HG03039 (cell line): ENCODE results near the gene TAPBPL.
A peak's percentile ranks its signal among the peaks of the same experiment; 100 is the strongest.
"Not testable (repeated sequence)": the region's sequence is repeated elsewhere in the genome, so short reads cannot be mapped to it uniquely, and the experiment has no call there.

Source experiments
- ATAC-seq: cut with Tn5 transposase; IDR thresholded peaks from one replicate; pipeline ENCODE4 v1.9.1; 2021; ENCODE audit warnings: mild to moderate bottlenecking, moderate library complexity; ENCODE audit not compliant: unreplicated experiment

Gene TAPBPL, protein sequence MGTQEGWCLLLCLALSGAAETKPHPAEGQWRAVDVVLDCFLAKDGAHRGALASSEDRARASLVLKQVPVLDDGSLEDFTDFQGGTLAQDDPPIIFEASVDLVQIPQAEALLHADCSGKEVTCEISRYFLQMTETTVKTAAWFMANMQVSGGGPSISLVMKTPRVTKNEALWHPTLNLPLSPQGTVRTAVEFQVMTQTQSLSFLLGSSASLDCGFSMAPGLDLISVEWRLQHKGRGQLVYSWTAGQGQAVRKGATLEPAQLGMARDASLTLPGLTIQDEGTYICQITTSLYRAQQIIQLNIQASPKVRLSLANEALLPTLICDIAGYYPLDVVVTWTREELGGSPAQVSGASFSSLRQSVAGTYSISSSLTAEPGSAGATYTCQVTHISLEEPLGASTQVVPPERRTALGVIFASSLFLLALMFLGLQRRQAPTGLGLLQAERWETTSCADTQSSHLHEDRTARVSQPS

GRCh38 chr12:6451348-6452244, at the start of gene TAPBPL:
TSS of gene TAPBPL (plus strand) at chr12:6452042. CDS start at chr12:6452249, 207 bp downstream.
- peak; percentile 53 for ATAC-seq

DNA sequence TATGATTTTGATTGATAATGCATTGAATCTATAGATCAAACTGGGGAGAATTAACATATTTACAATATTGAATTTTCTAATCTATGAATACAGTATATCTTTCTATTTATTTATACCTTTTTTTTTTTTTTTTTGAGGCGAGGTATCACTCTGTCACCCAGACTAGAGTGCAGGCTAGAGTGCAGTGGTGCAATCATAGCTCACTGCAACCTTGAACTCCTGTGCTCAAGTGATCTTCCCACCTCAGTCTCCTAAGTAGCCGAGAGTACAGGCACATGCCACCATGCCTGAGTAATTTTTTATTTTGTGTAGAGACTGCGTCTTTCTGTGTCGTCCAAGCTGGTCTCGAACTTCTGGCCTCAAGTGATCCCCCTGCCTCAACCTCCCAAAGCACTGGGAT, 47.5 kb upstream of the TAPBPL start:
- no peak for ATAC-seq

DNA sequence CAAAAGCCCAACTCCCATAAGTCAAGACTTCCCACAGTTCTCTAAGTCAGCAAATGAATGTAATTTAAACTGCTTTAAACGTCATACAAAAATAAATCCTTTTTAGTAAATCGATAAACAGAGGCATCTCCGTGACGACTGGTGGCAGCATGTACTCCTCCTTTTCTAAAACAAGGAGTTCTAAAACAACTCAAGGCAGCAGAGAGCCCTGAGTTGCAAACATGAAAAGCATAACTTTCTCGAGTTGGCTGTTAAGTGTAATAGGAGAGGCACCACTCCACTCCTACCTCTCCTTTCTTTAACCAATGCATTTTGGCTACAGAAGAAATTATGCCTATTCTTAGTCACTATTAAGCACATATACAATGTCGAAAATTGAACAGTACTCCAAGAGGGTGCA, 45.9 kb upstream of the TAPBPL start:
- no peak for ATAC-seq

GRCh38 chr12:6407236-6407954, 44.4 kb upstream of the TAPBPL start:
- no peak for ATAC-seq

DNA sequence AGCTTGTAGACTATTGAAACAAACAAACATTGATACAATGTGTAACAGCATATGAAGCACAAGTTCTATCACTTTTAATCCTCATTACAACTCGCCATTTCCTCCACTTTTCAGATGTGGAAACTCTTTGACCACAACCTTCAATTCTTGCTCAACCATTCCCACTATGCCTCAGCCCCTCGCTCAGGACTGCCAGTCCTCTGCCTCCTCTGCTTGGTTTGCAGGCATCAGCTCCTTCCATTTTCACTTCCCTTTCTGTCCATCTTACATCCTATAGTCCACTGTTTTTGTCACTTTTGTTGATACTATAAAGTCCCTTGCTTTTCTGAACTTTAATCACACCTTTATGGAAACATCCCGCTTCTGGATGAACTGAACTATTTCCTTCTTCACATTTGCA, 35.2 kb upstream of the TAPBPL start:
- no peak for ATAC-seq

- ATAC-seq: no peak
Measured at GRCh38 chr12:6418796-6419195, 33.0 kb upstream of the TAPBPL start.

DNA sequence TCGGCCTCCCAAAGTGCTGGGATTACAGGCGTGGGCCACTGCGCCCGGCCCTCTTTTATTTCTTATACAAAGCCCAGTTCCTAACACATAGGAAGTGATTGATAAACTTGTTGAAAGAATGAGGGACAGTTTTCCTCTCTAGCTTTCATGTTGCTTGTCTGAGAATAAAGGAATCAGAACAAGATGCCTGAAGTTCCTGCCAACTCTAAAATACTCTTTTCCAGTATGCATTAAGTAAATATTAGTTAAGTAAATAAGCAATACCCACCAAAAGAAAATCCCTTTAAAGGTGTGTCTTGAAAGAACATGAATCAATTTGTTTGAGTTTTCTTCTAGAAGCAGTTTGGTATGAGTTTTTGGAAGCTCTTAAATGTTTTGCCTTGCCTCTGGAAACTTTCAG, 31.5 kb upstream of the TAPBPL start:
- ATAC-seq: no peak

DNA sequence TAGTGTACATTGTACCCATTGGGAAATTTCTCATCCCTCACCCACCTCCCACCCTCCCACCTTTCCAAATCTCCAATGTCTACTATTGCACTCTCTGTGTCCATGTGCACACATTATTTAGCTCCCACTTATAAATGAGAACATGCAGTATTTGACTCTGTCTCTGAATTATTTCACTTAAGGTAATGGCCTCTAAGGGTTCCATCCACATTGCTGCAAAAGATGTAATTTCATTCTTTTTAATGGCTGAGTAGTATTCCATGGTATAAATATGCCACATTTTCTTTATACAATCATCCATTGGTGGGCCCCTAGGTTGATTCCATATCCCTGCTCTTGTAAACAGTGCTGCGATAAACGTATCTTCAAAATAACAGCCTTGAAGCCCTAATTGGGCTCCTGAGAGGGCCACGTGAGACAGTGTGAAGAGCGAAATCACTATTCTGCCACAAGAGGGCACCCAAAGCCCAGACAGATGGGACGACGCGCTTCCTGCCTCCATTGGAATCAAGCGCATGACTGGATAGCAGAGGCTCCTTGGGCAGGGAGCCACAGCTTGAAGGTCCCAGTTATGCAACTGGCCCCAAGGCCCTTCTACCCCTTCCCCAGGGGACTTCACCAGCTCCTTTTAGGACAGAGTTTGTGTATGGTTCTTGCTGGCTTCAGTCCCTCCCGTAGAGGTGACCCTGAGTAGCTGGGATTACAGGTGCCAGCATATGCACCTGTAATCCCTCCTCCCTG, 28.4 kb upstream of the TAPBPL start:
- no peak for ATAC-seq

- no peak for ATAC-seq
Measured at GRCh38 chr12:6424008-6424347, 27.9 kb upstream of the TAPBPL start.

DNA sequence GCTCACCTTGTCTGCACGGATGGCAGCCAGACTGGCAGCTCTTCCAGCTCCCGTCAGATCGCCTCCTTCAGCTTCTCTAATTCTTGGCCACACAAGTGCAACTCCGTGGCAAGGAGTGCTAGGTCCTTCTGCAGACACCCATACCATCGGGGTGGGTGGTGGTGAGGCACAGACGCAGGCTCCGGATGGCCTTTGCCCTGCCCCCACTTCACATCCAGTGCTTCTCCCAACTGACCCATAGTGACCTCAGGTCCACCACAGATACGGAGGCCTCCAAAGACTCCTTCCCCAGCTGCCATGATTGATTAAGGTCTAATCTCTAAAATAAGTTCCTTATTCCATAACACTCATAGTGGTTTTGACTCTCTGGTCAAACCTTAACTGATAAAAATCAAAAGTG, 27.0 kb upstream of the TAPBPL start:
- no peak for ATAC-seq

- no peak for ATAC-seq
Measured at GRCh38 chr12:6425590-6426531, 26.0 kb upstream of the TAPBPL start.

- no peak for ATAC-seq
Measured at GRCh38 chr12:6426882-6427671, 24.8 kb upstream of the TAPBPL start.

GRCh38 chr12:6427796-6428195, 24.0 kb upstream of the TAPBPL start:
- ATAC-seq: not testable (repeated sequence)

DNA sequence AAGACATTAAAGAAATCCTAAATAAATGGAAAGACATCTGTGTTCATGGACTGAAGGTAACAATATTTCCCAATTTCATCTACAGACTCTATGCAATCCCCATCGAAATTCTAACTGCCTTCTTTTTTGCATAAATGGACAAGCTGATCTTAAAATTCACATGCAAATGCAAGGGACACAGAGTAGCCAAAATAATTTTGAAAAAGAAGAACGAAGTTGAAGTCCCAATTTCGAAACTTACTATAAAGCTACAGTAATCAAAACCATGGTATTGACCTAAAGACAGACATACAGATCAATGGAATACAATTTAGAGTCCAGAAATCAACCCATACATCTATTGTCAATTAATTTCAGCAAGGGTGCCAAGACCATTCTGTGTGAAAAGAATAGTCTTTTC, 23.5 kb upstream of the TAPBPL start:
- no peak for ATAC-seq

- ATAC-seq: no peak
Measured at GRCh38 chr12:6430124-6430989, 21.5 kb upstream of the TAPBPL start.

- ATAC-seq: no peak
Measured at GRCh38 chr12:6432991-6433390, 18.9 kb upstream of the TAPBPL start.

DNA sequence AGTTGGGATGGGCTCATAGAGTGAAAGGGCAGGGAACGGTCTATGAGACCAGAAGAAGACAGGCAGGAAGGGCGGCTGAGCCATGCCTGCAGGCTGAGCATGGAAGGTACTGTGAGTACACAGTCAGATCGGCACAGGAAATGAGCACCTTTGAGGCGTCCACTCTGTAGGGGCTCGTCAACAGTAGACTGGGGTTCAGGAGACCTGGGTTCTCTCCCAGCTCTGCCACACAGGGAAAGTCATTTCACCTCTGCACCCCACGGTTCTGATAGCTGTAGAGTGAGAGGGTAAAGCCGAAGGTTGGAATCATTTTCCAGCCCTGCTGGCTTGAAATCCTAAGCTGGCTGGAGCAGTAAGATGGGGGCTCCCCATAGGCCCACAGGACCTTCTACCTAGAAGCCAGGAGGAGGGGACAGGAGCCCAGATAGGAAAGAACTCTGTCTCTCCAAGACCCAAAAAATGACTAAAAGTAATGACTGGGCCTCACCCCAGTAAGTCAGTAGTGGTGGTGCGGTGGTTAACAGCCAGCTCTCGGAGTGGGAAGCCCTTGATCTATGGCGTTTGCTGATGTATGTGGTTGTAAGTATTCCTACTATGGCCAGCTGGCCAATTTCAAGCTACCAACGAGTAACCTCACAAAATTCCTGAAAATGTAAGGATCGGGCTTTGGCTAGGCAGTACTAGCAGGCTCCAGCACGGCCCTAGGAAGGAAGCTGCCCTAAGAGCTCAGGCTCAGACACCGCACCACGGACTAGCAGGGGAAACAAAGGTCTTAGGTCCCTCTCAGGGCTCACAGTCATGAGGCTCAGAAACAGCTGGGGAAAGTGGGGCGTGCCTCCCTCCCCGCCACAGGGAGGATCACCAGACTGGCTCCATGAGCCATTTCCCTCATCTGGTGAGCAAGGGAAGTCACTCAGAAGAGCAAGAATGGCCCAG, 17.4 kb upstream of the TAPBPL start:
- no peak for ATAC-seq
